Sciatic nerve (tissue), 2 donors: ENCODE measurements around the gene SMARCC2. TPM values are rescaled to one million over a fixed set of nuclear protein-coding genes. Genes with fewer than 3 reads are reported as not detected.
"Not testable (repeated sequence)": the region's sequence is repeated elsewhere in the genome, so short reads cannot be mapped to it uniquely, and the experiment has no call there.

ENCODE experiments used
- ATAC-seq: fragments of 200-7000 bp; cut with Tn5 transposase; one replicate; pipeline ENCODE4 v1.9.1; 2020; ENCODE audit warnings: mild to moderate bottlenecking, moderate library complexity
- DNase-seq: peaks from one replicate; pipeline ENCODE4 v3.0.0-alpha.2; 2020; ENCODE audit warnings: low spot score
- intact Hi-C: fragments of 100-400 bp; cut with DNase I; formaldehyde crosslinking; loops from one replicate; pipeline ENCODE4 v1.14.2; 2022
- total RNA-seq: library from RNA; stranded (reverse); fragmentation: NEBNext Ultra II Directional; extraction: Animal tissue kit (Norgen Biotek cat#: 25700); gene quantifications from one replicate; pipeline ENCODE4 v1.2.1, GENCODE V29; 2021
- donor health status: DM: no; HTN: no; CAD: no.
- donor health status: DM: no; HTN: no; CAD: no.

SMARCC2 gene
- total RNA-seq, 1 donor from 2014 or later = 160 TPM

DNA sequence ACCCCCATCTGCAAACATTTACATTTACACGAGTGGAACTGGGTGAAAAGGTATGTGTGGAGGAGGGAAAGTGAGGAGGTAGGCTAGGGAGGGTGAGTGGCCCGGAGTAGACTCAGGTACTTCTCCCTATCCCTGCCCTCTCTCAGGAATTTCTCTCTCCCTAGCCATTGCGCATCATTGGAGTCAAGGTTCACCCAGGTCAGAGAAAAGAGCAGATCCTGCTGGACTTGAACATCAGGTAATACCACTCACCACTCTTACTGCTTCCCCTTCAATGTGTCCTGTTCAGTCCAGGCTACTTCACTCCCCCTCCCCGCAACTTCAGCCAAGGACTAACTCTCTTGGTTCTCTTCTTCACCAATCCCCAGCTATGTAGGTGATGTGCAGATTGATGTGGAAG lies 58.4 kb downstream of the SMARCC2 start:
- intact Hi-C loops = no loop called here
- DNase-seq (no peak), ATAC-seq (no peak)

- no peak for ATAC-seq
- intact Hi-C loops = no loop called here
- no peak for DNase-seq
Measured at GRCh38 chr12:56129942-56130495, 59.3 kb downstream of the SMARCC2 start.

DNA sequence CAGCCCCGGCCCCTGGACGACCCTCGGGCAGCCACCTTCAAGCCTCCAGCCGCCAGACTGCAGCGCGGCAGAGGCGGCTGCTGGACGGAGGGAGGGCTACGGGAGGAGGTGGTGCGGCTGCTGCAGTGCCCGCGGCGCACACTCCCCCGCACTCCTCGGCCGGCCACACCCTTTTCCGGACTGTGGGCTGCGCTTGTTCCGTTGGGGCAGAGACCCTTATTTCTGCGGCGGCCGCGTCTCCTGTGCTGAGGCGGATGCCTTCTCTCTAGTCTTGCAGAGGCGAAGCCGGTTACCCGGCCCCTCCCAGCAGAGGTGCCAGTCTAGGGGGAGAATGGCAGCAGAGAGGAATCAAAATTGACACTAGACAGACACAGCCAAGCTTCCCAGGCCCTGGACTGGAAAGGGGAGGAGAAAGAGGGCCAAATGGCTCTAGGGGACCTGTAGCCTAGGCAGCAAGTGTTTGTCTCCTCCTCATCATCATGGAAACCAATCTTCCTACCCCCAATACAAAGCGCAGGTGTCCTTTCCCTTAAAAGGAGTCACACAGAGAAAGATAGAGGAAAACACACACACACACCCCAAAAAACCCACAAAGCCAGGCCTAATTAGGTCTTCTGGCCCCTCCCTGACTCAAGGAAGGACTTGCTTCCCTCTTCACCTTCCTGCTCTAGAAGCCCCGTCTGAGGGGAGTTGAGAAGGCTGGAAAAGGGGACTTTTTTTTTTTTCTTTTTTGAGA lies 59.9 kb downstream of the SMARCC2 start:
- intact Hi-C loops = no loop called here
- peak; percentile 41 for ATAC-seq
- peak; percentile 76 for DNase-seq

GRCh38 chr12:56128670-56129205 lies 60.5 kb downstream of the SMARCC2 start:
- DNase-seq = peak; percentile 65
- intact Hi-C loops = no loop called here
- ATAC-seq = peak; percentile 25

DNA sequence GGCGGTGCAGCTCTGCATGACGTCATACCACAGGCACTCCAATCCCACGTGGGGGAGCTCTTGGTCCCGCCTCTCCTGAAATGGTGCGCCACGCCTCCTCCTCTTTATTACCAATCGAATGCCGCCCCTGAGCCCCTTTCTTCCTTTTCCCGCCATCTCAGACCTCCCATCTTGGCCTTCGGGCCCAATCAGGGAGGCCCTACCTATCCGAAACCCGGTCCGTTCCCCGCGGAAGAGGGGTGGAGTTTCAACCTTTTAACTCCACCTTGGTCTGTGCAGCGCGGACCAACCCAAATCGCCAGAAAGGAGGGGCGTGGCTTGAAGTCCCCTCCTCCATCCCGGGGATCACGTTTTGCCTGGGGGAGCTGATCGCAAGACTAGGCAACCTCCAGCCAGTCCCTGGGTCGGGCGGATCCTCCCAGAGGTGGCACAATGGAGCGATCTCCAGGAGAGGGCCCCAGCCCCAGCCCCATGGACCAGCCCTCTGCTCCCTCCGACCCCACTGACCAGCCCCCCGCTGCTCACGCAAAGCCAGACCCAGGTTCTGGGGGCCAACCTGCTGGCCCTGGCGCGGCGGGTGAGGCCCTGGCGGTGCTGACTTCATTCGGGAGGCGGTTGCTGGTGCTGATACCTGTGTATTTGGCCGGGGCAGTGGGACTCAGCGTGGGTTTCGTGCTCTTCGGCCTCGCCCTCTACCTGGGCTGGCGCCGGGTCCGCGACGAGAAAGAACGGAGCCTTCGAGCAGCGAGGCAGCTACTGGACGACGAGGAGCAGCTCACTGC lies 61.2 kb downstream of the SMARCC2 start, which contains the start of gene ESYT1:
Gene ESYT1 (plus strand): TSS at position 380 of the 782 bp plus-strand sequence. CDS start 53 bp downstream, at position 433.
- intact Hi-C loops = no loop called here
- ATAC-seq (peak; percentile 96), DNase-seq (peak; percentile 98)

DNA sequence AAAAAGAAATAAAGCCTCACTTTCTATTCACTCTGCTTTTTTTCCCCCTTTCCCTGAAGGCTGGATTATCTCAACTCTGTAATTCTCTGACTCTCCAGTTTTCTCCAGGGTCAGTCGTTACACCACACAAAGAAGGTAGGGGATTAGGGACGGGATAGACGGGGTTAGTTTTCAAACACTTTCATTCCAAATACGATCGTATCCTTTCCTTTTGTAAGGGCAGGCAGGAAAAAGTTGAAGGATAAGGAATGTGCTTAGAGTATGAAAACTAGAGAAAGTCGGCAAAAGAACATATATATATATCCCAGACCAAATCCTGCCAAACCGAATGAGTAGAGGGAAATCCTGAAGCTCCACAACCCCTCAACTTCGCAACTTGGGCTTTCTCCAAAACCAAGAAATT lies 61.8 kb downstream of the SMARCC2 start:
- intact Hi-C loops = no loop called here
- DNase-seq (no peak), ATAC-seq (peak; percentile 0)

DNA sequence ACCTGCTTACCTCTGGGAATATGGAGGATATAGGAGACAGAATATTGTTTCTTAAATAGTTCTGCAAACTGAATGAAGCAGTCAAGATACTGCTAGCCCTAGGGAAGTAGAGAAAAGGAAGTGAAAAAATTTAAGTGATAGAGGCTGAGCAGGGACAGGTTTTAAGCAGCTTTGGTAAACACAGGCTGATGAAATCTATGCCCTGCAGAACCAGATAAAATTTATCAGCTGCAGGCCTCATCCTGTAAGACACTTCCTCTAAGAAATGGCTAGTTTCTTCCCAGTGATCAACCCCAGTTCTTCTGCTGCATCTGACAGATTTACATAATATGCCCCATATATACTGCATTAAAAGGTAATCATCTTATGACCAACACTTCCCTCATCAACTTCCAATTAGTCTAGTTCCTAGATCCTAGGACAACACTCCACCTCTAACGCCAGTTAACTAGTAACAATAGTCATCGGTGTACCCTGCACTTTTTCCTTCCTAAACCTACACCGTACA lies 62.5 kb downstream of the SMARCC2 start:
- no peak for DNase-seq
- intact Hi-C loops = no loop called here
- ATAC-seq = no peak

GRCh38 chr12:56124133-56124532 lies 65.2 kb downstream of the SMARCC2 start:
- ATAC-seq (no peak), DNase-seq (no peak)
- intact Hi-C loops = no loop called here

DNA sequence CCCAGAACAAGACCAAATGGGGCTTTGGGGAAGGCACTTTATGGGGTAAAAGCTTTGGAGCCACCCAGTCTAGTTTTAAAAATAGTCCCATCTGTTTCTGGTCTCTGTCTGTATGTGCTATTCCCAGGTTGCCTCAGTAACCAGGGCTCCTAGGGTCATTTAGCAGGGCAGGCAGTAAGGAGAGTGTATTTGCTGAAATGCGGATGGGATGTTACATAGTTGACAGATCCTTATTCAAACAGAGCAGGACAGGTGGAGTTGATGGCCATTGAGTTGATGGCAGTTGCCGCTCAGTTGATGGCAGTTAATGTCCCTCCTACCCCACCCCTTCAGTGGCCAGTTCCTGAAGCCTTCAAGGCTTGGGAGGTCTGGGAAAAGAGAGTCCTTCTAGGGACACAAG lies 66.6 kb downstream of the SMARCC2 start:
- intact Hi-C loops = no loop called here
- DNase-seq (no peak), ATAC-seq (no peak)

GRCh38 chr12:56121204-56121870 lies 67.9 kb downstream of the SMARCC2 start:
- ATAC-seq = no peak
- intact Hi-C loops = no loop called here
- DNase-seq = no peak

GRCh38 chr12:56120158-56120846 lies 69.0 kb downstream of the SMARCC2 start:
- no peak for DNase-seq
- ATAC-seq = no peak
- intact Hi-C loops = no loop called here

DNA sequence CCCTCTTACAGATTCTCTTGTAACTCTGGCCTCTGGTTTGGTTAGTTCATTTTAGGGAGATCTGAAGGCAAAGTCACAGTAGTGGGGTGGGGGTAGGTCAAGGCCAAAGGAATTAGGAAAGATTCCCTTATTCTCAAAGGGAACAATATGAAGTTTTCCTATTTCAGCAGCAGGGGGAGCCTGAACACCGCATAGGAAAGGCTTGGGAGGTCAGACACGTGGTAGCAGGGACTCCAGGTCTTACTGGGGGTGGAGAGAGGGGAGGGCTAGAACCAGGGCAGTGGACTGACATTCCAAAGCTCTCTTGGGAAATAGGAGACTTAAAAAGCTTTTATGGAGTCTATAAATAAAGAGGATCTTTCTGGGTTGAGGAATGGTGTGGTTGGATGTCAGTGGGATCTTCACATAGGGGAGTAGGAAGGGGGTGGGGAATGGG lies 69.9 kb downstream of the SMARCC2 start:
- intact Hi-C loops = no loop called here
- DNase-seq = peak; percentile 78
- ATAC-seq = peak; percentile 35

- ATAC-seq = no peak
- no peak for DNase-seq
- intact Hi-C loops = no loop called here
Measured at GRCh38 chr12:56118688-56119357, 70.5 kb downstream of the SMARCC2 start.

DNA sequence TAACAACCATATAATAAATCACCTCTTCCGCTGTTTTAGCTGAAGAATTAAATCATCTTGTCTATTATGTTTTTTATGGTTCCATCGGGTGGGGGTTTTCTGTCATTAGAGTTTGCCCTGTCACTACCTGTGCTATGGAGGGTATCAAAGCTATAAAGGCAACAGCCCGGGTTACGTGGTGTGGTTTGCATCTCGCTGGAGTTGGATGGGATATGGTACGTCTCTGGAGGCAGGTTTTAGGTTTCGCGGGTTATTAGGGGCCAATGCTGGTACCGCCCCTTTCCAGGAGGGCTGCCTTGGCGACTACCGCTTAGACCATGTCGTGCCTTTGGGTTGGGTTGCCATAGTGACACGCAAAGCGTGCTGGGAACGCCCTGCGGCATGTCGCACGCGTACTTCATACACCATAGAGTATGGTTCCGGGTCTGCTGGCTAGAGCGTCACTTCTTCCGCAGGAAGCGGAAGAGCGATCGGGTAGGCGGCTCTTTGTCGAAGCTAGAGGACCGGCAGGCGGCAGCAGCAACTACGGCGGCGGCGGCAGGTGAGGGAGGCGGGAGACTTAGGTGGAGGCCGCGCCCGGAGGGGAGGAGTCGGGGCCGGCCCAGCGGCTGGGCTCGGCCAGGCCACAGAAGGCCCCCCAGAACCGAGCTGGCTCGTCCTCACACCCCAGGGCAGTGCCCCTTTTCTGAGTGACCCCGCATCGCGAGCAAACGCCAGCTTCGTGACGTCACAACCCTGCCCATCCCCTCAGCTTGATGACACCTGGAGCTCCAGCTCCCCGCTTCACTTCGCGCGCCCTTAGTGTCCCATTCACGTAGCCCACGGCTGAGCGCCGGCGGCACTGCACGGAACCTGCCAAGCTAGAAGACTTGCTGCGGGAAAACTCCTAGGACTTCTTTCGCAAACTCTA lies 71.2 kb downstream of the SMARCC2 start, which contains the start of gene ZC3H10:
Gene ZC3H10 (plus strand): TSS at position 489 of the 910 bp plus-strand sequence. CDS start 2,297 bp downstream, outside the sequence.
- ATAC-seq (peak; percentile 92), DNase-seq (peak; percentile 99)
- intact Hi-C loops = no loop called here

- intact Hi-C loops, DNase-seq, ATAC-seq: not testable (repeated sequence)
Measured at GRCh38 chr12:56117082-56117706, 72.1 kb downstream of the SMARCC2 start.
